ENCODE data around the gene DBI.
"Not testable (repeated sequence)": the region's sequence is repeated elsewhere in the genome, so short reads cannot be mapped to it uniquely, and the experiment has no call there.

Gene DBI

DNA sequence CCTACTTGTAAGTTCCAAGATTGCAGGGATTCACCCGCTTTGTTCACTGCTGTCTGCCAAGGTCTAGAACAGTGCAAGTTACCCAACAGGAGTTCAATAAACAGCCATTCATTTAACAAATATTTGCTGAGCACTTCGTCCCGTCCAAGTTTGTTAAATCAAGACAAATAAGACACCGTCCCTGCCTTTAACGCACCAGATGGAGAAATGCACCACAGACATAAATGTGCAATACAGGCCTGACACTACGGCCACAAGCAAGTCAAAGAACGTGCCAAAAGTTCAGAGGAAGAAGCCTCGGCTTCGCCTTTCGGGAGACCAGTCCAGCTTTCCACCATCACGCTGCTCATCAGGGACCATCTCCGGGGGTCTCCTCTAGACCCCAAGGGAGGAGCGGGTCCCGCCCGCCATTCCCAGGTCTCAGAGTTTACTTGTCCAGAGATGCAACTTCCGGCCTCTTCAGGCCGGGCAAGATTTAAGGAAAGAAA, 572 bp upstream of the DBI start:
- DNase-seq: no peak

DNA sequence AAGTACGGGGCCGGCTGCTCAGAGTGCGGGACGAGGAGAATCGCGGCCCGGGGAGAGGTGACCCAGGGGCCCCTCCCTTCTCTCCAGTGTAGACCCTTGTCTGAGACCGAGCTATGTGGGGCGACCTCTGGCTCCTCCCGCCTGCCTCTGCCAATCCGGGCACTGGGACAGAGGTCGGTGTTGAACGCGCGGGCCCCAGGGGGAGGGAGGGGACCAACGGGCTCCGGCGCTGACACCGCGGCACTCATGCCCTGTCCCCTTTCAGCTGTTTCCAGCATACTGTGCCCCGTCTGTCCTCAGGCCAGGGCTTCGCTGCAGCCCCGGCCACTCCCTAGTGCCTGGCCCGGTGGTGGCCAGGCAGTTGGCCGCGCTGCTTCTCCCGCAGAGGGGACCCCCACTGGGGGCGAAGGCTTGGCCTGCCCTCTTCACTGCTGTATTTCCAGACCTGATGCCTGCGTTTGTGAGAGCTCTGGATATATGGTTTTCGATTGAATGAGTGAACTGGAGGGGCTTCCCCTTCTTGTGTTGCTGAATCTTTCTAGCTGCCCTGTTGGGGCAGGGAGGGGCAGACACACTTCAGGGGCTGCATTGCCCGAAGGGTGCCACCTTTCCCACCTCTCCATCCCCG, 809 bp downstream of the DBI start:
- DNase-seq: peak; percentile 29

DNA sequence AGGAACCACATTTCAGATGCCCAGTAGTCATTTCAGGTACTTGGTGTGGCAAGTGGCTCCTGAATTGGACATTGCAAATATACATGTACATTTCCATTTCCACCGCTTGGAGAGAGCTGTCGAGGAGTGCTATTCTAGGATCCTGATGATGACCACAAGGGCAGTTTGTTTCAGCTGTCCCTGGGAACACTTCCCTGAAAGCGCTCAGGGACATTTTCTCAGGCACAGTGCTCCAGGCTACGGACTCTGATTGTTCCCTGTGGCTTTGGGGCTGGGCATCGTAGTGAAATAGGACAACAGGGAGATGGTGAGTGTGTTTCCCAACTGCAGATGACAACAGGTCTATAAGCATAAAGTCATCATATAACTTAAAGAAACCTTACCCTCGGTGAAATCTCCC, 3.1 kb downstream of the DBI start:
- DNase-seq: no peak

DNA sequence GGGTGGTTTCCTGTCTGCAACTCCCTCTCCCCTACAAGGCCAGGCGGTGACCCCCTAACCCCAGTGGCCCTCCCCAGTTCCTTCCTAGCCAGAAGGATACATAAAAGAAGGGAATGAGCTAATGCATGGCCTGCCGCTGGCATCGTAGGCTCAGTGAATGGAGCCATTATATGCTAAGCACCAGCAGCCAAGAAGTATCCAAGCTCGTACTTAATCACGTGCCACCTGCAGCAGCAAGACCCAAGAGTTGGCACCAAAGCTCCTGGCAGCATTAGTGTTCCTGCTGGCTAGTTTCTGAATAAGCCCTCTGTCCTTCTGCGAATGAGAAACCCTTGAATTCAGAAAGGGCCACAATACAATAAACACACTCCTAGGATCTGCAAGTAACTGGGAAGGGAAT, 4.3 kb downstream of the DBI start:
- DNase-seq: no peak

GRCh38 chr2:119372778-119373568, 6.2 kb downstream of the DBI start:
- DNase-seq: no peak

- DNase-seq: not testable (repeated sequence)
These were observed 7.3 kb downstream of the DBI start for GRCh38 chr2:119373907-119374745.

DNA sequence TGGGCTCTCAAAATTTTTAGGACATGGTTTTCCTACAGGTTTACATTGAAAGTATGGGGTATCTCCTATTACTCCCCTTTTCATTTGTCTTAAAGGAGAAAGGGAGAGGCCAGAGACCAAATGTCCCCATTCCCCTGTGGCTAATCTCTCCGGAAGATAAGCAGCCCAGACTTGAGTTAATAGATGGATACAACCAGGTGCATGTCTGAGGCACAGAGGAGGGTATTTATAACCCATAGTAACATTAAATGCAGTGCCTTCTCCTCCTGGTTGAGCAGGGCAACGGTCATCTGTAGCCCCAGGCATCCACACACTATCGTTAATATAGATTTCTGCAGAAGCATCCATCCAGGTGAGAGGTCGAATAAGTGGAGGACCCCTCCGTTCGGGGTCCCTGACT, 9.6 kb downstream of the DBI start:
- not testable (repeated sequence) for DNase-seq

GRCh38 chr2:119376810-119377209, 10.0 kb downstream of the DBI start:
- DNase-seq: no peak

DNA sequence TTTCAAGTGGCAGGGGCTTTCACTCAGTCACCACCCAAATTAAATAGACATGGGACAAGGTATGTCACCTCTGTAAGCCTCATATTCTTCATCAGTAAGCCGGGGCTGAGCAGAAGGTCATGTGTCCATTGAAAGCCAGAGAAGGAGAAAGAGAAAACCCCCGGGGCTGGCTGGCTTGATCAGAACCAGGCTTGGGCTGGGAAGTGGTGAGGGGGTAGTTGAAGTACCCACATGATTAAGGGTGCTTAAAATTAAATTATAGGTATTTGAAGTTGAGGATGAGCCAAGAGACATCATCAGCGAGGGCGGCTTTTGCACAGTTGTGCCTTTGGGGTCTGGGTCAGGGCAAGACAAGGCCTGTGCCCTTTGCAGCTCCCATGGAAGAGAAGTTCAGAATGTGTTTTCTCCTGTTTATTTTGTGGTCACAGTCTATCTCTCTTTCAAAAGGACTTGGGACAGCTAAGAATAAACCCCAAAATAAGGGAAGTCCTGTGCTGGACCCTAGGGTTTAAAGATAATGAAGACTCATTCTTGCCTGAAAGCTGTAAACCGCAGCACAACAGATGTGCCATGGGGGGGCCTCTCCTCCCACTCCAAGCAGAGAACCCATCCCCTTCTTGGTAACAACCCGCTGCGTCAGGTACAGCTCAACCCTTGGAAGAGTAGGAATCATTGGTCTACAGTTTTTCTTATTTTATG, 10.7 kb downstream of the DBI start:
- no peak for DNase-seq

- DNase-seq: no peak
These were observed 11.2 kb downstream of the DBI start for GRCh38 chr2:119377993-119378345.

GRCh38 chr2:119378566-119378965, 11.8 kb downstream of the DBI start:
- no peak for DNase-seq

DNA sequence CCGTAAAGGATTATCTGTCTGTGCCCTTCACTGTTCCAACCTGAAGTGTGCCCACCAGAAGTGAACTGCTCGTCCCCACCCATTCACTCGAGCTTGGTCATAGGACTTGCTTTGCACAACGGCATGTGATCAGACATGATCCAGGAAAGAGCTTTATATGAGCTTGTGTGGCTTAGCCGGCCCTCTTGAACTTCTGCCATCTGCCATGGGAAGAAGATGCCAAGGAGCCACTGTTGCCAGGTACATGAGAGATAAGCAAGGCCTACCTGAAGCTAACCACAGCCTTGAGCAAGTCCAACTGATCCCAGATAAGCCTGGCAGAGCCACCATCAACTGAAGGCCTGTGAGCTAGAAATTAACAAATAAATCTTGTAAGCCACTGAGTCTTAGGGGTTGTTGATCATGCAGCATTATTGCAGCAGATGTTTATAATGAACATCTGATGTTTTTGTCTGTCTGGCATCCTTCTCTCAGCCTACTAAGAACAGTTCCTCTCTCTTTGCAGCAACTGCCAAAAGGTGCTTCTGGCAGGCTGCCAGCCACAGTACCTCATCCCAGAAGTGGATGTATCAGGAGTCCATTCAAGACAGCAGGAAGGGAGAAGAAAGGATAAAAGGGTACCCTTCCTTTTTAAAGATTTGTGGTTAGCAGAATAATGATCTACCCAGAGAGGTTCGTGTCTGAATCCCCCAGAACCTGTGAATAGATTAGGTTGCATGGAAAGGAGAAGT, 16.8 kb downstream of the DBI start:
- DNase-seq: no peak

DNA sequence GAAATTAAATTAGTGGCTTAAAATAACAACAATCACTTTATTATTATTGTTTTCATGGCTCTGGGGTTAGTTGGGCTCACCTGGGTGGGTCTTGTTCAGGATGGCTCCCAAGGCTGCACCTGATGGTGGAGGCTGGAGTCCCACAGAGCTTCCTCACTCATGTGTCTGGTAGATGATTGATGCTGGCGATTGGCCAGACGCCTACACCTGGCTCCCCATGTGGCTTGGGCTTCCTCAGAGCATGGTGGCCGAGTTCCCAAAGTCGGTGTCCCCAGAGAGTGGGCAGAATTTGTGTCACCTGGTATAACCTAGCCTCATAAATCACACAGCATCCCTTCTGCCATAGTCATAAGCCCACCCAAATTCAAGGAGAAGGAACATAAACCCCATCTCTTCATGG, 18.2 kb downstream of the DBI start:
- no peak for DNase-seq

DNA sequence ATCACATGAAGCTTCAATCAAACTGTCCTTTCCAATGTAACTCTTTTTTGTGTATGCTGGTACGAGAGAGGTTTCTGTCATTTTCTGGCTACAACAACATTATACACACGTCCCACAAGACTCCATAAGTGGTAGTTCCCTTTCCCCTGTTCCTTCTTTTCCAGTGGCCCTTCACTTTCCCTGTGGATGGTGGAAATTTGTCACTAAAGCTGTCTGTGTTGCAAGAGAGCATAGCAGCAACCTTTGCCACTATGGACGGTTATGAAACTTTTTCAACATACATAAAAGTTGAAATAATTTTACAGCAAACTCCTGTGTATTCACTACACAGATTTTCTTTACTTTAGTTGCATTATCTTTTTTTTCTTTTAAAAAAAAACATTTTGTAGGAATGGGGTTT, 18.7 kb downstream of the DBI start:
- no peak for DNase-seq

DNA sequence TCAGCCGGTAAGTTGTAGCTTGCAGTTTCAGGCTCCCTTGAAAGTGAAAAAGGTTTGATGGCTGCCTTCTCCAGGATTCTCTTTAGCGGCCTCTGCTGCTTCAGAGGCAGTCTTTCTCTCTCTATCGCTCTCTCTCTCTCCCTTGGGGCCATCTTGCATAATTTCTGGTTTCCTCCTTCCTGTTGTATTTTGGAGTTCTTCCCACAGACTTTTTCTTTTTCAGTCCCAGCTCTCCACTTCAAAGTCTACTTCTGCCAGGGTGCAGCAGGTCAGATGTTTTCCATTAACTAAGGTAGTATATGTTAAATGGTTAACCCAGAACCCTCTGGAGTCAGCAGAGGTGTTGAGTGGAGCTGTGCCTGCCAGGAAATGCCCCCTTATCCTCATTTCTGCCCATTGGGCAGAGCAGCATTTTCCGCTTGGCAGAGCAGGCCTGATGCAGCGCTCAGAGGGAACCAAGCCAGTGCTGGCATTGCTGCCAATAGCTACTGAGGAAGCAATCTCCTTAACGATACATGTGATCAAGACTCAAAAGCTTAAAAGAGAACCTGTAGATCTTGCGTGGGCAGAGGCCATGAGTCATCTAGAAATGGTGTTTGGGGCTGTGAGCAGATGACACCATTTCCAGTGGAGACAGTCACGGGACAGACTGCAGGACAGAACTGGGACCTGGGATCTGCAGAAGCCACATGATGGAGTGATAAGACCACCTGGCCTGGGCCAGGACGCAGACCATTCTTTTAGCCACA, 20.8 kb downstream of the DBI start:
- DNase-seq: no peak

GRCh38 chr2:119389615-119390306, 23.0 kb downstream of the DBI start:
- DNase-seq: no peak

- DNase-seq: no peak
These were observed 27.4 kb downstream of the DBI start for GRCh38 chr2:119393971-119394748.

GRCh38 chr2:119397196-119397595, 30.4 kb downstream of the DBI start:
- DNase-seq: no peak

DNA sequence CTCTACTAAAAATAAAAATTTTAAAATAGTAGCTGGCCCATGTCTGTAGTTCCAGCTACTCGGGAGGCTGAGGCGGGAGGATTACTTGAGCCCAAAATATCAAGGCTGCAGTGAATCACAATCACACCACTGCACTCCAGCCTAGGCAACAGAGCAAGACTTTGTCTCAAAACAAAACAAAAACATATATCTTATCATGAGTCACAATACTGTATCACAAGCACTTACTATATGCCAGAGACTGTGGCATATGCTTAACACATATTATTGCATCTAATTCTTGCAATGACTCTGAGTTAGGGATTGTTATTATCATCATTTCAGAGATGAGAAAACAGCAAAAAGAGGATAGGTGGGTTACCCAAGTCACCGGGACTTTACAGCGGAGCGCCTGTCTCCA, 35.3 kb downstream of the DBI start:
- no peak for DNase-seq
